ENCODE measurements around the gene ZNF207. TPM values are rescaled to one million over a fixed set of nuclear protein-coding genes. Genes with fewer than 3 reads are reported as not detected.

The ZNF207 gene
- total and polyA plus RNA-seq, 9 of the 15 experiments (the other 6 are each of a cell fraction or from before 2014, with no cell fraction given) = 123 to 370 (median 250) TPM

GRCh38 chr17:32349854-32350665, at the start of gene ZNF207 (continued):
- TF ChIP-seq, protein P1, sequence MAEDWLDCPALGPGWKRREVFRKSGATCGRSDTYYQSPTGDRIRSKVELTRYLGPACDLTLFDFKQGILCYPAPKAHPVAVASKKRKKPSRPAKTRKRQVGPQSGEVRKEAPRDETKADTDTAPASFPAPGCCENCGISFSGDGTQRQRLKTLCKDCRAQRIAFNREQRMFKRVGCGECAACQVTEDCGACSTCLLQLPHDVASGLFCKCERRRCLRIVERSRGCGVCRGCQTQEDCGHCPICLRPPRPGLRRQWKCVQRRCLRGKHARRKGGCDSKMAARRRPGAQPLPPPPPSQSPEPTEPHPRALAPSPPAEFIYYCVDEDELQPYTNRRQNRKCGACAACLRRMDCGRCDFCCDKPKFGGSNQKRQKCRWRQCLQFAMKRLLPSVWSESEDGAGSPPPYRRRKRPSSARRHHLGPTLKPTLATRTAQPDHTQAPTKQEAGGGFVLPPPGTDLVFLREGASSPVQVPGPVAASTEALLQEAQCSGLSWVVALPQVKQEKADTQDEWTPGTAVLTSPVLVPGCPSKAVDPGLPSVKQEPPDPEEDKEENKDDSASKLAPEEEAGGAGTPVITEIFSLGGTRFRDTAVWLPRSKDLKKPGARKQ (CRISPR knock-in tag; IDR thresholded peaks at IDR 0.05) = no peak
- TF ChIP-seq TEAD1 (CRISPR knock-in tag; IDR thresholded peaks at IDR 0.05) (no peak; a peak in 1 of 4 replicates), PURB (CRISPR knock-in tag; IDR thresholded peaks at IDR 0.05; ENCODE audit: low read depth) (no peak), POLR2AphosphoS5 (IDR thresholded peaks at IDR 0.05; ENCODE audit: control insufficient read depth, insufficient read depth, low read depth, low read length) (peak; percentile 88), PHF8 (IDR thresholded peaks at IDR 0.05; ENCODE audit: borderline replicate concordance, low read length) (peak; percentile 95), POU5F1 (IDR thresholded peaks at IDR 0.05; ENCODE audit: borderline replicate concordance, low read depth, low read length, partially characterized antibody) (no peak), TFE3 (CRISPR knock-in tag; IDR thresholded peaks at IDR 0.05) (peak; percentile 98), ZNF764 (CRISPR knock-in tag; IDR thresholded peaks at IDR 0.05; ENCODE audit: low read depth) (no peak), ZFPM2 (CRISPR knock-in tag; IDR thresholded peaks at IDR 0.05) (no peak), TARDBP (IDR thresholded peaks at IDR 0.05) (peak; percentile 46; the same call in 1 of the 2 replicates), TRIM25 (IDR thresholded peaks at IDR 0.05; ENCODE audit: borderline replicate concordance) (no peak), NCOA6 (IDR thresholded peaks at IDR 0.05) (no peak), CEBPG (CRISPR knock-in tag; IDR thresholded peaks at IDR 0.05) (no peak), CEBPG (tag; conservative IDR thresholded peaks at IDR 0.05 in 1 of 2, IDR thresholded peaks at IDR 0.05 in 1 of 2) (no peak), MYBL2 (IDR thresholded peaks at IDR 0.05; ENCODE audit: low read depth) (peak; percentile 56), MYBL2 (CRISPR knock-in tag; IDR thresholded peaks at IDR 0.05; ENCODE audit: borderline replicate concordance) (no peak), STAG1 (CRISPR knock-in tag; IDR thresholded peaks at IDR 0.05; ENCODE audit: borderline replicate concordance) (no peak), MED1 (CRISPR knock-in tag; IDR thresholded peaks at IDR 0.05; ENCODE audit: borderline replicate concordance) (no peak)
- TF ChIP-seq, protein P2, sequence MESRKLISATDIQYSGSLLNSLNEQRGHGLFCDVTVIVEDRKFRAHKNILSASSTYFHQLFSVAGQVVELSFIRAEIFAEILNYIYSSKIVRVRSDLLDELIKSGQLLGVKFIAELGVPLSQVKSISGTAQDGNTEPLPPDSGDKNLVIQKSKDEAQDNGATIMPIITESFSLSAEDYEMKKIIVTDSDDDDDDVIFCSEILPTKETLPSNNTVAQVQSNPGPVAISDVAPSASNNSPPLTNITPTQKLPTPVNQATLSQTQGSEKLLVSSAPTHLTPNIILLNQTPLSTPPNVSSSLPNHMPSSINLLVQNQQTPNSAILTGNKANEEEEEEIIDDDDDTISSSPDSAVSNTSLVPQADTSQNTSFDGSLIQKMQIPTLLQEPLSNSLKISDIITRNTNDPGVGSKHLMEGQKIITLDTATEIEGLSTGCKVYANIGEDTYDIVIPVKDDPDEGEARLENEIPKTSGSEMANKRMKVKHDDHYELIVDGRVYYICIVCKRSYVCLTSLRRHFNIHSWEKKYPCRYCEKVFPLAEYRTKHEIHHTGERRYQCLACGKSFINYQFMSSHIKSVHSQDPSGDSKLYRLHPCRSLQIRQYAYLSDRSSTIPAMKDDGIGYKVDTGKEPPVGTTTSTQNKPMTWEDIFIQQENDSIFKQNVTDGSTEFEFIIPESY (CRISPR knock-in tag; IDR thresholded peaks at IDR 0.05) = no peak
